Mucosa of descending colon (tissue), 3 donors: ENCODE results near the gene CCL1. TPM values are rescaled to one million over a fixed set of nuclear protein-coding genes. Genes with fewer than 3 reads are reported as not detected.
A peak's percentile ranks its signal among the peaks of the same experiment; 100 is the strongest.

Source experiments
- ATAC-seq: fragments of 200-7000 bp; cut with Tn5 transposase; one replicate; pipeline ENCODE4 v1.9.1; 2020; ENCODE audit warnings: mild to moderate bottlenecking, moderate library complexity
- DNase-seq, 3 donors: peaks; one replicate each; pipeline ENCODE4 v3.0.0-alpha.2; 2020
- H3K36me3 ChIP-seq: fragments of 200-600 bp; one replicate; pipeline ENCODE4 v1.8.0; 2021; ENCODE audit warnings: low read depth, mild to moderate bottlenecking
- H3K4me1 ChIP-seq: fragments of 200-600 bp; one replicate; pipeline ENCODE4 v1.8.0; 2021; ENCODE audit warnings: low read depth, mild to moderate bottlenecking
- H3K4me3 ChIP-seq: fragments of 200-600 bp; one replicate; pipeline ENCODE4 v1.8.0; 2021; ENCODE audit warnings: mild to moderate bottlenecking
- H3K9me3 ChIP-seq: fragments of 200-600 bp; one replicate; pipeline ENCODE4 v1.8.0; 2021; ENCODE audit warnings: mild to moderate bottlenecking
- intact Hi-C, 2 donors: fragments of 100-400 bp; cut with DNase I in 1 of 2; cut with micrococcal nuclease in 1 of 2; formaldehyde crosslinking; loops; one replicate each; pipeline versions ENCODE4 v1.11.0 to v1.11.1; 2022; cut with DNase I, micrococcal nuclease
- total RNA-seq, 3 donors: library from RNA; stranded (reverse); fragmentation: NEBNext Ultra II Directional in 2 of 3; extraction: Animal tissue kit (Norgen Biotek cat#: 25700) in 2 of 3; gene quantifications; one replicate each; pipeline versions ENCODE4 v1.2.1 to v1.2.4, GENCODE V29; 2021 to 2023
- TF ChIP-seq, protein P1 (sequence below): fragments of 200-600 bp; IDR thresholded peaks from one replicate; pipeline ENCODE4 v1.8.0; 2022; ENCODE audit warnings: antibody characterized with exemption, mild to moderate bottlenecking
- donor health status: DM: no; HTN: no; CAD: no; lungs with moderate emphysema.
- donor health status: DM: no; HTN: no; CAD: no.
- donor health status: DM: no; HTN: yes; CAD: no.

The CCL1 gene
- total RNA-seq, 3 donors from 2014 or later, result not detected

GRCh38 chr17:34406226-34406625, 43.2 kb upstream of the CCL1 start:
- Histone ChIP-seq H3K4me1 (no peaks in the 10 kb centered on the region), H3K36me3 (no peaks in the 10 kb centered on the region), H3K9me3 (no peaks in the 10 kb centered on the region), H3K4me3 (no peak overlapping the region)
- ATAC-seq, result no peak
- no peak for DNase-seq
- intact Hi-C loops, result no loop called here
- TF ChIP-seq, protein P1, sequence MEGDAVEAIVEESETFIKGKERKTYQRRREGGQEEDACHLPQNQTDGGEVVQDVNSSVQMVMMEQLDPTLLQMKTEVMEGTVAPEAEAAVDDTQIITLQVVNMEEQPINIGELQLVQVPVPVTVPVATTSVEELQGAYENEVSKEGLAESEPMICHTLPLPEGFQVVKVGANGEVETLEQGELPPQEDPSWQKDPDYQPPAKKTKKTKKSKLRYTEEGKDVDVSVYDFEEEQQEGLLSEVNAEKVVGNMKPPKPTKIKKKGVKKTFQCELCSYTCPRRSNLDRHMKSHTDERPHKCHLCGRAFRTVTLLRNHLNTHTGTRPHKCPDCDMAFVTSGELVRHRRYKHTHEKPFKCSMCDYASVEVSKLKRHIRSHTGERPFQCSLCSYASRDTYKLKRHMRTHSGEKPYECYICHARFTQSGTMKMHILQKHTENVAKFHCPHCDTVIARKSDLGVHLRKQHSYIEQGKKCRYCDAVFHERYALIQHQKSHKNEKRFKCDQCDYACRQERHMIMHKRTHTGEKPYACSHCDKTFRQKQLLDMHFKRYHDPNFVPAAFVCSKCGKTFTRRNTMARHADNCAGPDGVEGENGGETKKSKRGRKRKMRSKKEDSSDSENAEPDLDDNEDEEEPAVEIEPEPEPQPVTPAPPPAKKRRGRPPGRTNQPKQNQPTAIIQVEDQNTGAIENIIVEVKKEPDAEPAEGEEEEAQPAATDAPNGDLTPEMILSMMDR, result no peak

GRCh38 chr17:34403006-34403405, 40.0 kb upstream of the CCL1 start:
- Histone ChIP-seq H3K9me3 (no peaks in the 10 kb centered on the region), H3K36me3 (no peaks in the 10 kb centered on the region), H3K4me1 (no peaks in the 10 kb centered on the region), H3K4me3 (no peak overlapping the region)
- ATAC-seq (no peak), DNase-seq (no peak)
- TF ChIP-seq, protein P1, result no peak
- intact Hi-C loops, result no loop called here

DNA sequence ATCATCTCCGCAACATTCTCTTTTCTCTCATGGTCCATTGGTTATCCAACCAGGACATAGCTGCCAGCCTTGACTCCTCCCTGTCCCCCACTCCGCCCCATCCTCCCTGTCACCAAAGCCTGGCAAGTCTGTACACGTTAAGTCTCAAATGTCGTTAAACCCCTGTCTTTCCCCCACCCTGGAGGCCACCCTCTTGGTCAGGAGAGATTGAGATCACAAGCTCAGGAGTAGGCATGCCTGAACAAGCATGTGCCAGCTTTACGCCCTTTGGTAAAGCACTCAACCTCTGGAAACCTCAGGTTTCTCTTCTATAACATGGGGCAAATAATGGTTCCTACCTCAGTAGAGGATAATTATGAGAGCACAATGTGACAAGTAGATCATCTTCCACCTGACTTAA, 38.1 kb upstream of the CCL1 start:
- Histone ChIP-seq H3K36me3 (no peaks in the 10 kb centered on the region), H3K9me3 (no peaks in the 10 kb centered on the region), H3K4me3 (no peak overlapping the region), H3K4me1 (no peaks in the 10 kb centered on the region)
- DNase-seq (no peak), ATAC-seq (no peak)
- TF ChIP-seq, protein P1, result no peak
- intact Hi-C loops, result no loop called here

- ATAC-seq, result no peak
- H3K9me3 ChIP-seq, result no peaks in the 10 kb centered on the region
- intact Hi-C loops, result no loop called here
- H3K4me3 ChIP-seq, result no peak overlapping the region
- H3K36me3 ChIP-seq, result no peaks in the 10 kb centered on the region
- TF ChIP-seq, protein P1, result no peak
- DNase-seq, result no peak
- no peaks in the 10 kb centered on the region for H3K4me1 ChIP-seq
Observed at GRCh38 chr17:34400301-34400931, 37.4 kb upstream of the CCL1 start.

- intact Hi-C loops, result no loop called here
- no peak for ATAC-seq
- no peak for DNase-seq
- no peaks in the 10 kb centered on the region for H3K4me1 ChIP-seq
- TF ChIP-seq, protein P1, result no peak
- no peak overlapping the region for H3K4me3 ChIP-seq
- no peaks in the 10 kb centered on the region for H3K9me3 ChIP-seq
- no peaks in the 10 kb centered on the region for H3K36me3 ChIP-seq
Observed at GRCh38 chr17:34399725-34400124, 36.7 kb upstream of the CCL1 start.

GRCh38 chr17:34398990-34399389, 36.0 kb upstream of the CCL1 start:
- Histone ChIP-seq H3K4me1 (no peaks in the 10 kb centered on the region), H3K4me3 (no peak overlapping the region), H3K36me3 (no peaks in the 10 kb centered on the region), H3K9me3 (no peaks in the 10 kb centered on the region)
- TF ChIP-seq, protein P1, result no peak
- ATAC-seq, result peak; percentile 19
- intact Hi-C loops, result no loop called here
- no peak for DNase-seq
